CD4-positive, alpha-beta T cell treated with Interleukin-12 subunit alpha and Interleukin-12 subunit beta, for 1 hour (primary cell): ENCODE measurements around the gene LCNL1.

Experiments
- DNase-seq: peaks from one replicate; pipeline ENCODE4 v3.0.0-alpha.2; 2020

Gene LCNL1

DNA sequence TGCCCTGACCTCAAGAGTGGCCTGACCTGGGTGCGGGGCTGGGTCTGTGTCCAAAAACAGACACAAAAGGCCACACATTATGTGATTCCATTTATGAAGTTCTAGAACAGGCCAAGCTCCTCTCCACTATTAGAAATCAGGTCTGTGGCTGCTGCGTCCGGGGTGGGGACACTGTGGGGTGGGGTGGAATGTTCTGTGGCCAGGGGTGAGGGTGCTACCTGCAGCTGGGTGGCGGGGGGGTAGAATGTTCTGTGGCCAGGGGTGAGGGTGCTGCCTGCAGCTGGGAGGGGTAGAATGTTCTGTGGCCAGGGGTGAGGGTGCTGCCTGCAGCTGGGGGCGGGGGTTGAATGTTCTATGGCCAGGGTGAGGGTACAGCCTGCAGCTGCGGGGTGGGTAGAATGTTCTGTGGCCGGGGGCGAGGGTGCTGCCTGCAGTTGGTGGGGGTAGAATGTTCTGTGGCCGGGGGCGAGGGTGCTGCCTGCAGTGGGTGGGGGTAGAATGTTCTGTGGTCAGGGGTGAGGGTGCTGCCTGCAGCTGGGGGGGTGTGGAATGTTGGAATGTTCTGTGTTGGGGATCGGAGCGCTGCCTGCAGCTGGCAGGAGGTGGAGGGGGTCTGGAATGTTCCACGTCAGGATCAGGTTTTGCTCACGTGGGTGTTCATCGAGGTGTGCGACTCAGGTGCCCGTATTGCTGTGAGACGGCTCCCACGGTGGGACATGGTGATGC is 22.4 kb upstream of the LCNL1 start:
- DNase-seq = peak; percentile 53

DNA sequence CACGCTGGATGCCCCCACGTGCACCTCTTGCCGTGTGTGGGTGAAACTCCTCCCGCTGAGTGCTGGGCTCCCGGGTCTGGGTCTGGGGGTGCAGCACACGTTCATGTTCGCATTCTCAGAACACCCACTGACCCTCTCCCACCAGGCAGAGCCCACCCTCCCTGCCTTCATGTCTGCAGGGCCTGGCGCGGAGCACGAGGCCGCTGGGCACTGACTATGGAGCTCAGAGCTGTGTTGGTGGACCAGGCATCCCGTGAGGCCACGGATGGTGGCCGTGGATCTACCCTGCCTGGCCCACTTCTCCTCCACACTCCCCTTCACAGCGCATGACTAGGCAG is 21.9 kb upstream of the LCNL1 start:
- DNase-seq = no peak

DNA sequence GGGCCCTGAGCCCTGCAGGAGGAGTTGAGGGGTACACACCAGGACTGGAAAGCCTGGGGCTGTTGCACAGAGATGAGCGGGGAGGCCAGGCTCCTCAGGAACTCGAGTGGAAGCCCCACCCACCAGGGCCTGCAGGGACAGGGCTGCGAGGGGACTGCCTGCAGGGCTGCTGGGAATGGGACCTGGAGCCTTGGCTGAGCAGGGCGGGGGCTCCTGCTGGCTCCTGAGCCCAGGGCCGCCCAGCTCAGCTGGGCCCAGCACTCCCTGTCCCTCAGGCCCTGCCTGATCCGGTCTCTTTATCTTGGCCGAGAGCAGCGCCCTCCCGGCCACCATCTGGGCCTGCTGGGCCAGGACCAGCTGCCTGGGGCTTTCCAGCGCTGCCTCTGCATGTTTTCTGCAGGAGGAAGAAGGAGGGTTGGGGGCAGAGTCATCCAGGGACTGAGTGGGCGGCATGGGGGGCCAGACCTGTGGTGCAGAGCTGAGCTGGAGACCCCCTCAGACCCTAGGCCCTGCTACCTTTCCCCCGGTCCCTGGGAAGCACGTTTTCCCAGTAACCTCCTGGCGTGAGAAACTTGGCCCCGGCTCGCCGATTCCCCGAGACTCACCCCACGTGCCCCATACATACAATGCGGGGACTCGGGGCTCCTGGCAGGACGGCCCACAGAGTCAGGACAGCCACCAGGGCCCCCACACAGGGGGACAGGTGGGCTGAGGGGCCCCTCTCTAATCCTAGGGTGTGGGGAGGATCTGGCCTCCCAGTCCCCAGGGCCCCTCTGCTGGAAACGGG is 21.3 kb upstream of the LCNL1 start:
- DNase-seq = no peak

DNA sequence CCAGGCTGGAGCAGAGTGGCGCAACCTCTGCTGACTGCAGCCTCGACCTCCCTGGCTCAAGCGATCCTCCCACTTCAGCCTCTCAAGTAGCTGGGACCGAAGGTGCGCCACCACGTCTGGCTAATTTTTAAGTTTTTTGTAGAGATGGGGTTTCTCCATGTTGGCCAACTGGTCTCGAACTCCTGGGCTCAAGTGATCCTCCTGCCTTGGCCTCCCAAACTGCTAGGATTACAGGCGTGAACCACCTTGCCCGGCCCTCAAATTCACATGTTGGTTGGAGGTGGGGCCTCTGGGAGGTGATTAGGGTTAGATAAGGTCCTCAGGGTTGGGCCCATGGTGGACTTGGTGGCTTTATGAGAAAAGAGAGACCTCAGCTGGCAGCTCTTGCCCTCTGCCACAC is 20.6 kb upstream of the LCNL1 start:
- DNase-seq = no peak

DNA sequence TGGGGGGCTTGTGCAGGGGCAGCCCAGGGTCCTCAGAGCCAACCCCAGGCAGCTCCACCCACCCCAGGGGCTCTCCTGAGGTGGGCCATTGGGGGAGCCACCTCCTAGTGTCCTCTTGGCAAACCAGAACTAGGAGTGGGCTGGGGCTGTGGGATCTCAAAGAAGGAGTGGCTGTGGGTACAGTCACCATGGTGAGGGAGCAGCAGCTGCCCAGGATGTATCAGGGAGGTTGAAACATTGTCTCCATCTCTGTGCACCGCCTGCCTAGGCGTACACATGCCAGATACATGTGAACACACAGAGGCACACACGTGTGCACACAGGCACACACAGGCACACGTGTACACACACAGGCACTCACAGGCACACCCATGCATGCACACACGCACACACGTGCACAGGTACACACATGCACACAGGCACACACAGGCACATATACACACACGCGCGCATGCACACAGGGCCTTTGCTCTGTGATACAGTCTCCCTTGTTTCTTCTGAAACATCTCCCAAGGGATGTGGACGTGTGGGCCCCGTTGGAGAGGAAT is 20.0 kb upstream of the LCNL1 start:
- DNase-seq = no peak

DNA sequence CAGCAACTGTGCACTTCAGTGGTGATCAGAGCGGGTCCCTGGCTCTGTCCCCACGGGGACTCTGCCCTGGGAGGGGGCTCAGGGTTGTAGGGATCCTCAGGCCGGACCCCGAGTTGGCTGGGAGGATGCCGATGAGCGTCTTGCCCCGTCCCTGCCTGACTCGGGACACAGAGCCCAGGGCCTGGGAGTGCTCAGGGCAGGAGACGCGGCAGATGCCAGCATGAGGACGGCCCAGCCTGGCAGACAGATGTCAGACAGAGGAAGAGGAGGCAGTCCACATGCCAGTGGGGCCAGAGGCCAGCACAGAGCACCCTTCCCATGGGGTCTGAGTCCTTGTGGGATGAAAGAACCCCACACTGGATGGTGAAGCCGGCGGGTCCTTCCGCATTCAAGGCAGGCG is 19.5 kb upstream of the LCNL1 start:
- DNase-seq = no peak

DNA sequence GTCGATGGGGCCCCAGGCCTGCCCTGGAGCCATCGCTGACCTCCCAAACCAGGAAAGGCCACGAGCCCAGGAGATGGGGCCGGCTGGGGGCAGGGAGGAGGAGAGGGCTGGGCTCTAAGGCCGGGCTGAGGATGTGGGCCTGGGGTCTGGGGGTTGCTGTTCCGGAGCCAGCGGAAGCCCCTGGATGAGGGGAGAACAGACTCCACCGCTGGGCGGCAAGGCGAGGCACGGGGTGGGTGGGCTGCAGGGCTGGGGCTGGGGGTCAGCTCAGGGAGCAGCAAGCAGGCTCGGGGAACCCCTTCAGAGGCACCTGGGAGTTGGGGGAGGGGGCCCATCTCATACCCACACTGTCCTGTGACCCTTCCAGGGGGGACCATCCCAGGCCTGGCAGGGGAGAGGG is 19.0 kb upstream of the LCNL1 start:
- no peak for DNase-seq

DNA sequence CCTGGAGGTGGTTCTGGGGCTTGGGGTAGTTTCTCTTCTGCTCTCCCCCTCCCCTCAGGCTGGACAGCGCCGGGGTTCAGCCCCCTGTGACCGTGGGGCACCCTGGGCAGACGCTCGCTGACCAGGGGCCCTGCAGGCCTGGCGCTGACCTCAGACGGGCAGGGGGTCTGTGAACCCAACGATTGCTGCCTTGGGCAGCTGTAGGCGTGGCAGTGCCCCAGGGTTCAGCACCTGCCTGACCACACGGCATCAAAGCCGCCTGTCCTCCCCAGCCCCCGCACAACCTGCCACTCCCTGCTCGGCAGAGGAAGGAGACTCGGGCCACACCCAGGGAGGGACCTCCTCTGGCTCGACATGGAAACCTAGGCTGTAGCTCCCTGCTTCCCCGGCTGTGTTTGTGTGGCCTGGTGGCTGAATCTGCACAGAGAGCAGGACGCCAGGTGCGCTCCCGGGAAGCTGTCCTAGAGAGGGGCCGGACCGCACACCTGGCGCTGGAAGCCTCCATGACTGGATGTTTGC is 18.6 kb upstream of the LCNL1 start:
- DNase-seq = no peak

DNA sequence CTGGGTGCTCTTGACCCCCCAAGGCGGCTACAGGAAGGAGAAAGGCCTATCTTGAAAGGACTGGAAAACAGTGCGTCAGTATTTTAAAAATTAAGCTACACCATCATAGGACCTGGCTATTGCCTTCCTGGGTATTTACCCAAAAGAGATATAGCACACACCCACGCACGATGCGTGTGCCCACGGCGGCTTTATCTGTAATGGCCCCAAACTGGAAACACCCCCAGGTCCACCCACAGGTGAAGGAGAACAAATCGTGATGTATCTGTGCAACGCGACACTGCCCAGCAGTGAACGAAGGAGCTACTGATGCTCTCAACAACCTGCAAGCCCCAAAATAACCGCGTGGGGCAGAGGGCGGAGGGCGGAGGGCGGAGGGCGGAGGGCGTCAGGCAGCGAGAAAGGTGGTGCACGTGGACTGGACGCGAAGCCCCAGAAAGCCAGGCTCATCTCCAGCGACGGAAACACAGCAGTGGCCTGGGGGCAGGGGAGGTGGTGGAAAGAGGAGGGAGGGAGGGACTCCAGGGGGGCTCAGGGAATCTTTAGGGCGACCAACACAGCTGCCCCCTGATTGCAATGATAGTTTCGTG is 17.9 kb upstream of the LCNL1 start:
- no peak for DNase-seq

DNA sequence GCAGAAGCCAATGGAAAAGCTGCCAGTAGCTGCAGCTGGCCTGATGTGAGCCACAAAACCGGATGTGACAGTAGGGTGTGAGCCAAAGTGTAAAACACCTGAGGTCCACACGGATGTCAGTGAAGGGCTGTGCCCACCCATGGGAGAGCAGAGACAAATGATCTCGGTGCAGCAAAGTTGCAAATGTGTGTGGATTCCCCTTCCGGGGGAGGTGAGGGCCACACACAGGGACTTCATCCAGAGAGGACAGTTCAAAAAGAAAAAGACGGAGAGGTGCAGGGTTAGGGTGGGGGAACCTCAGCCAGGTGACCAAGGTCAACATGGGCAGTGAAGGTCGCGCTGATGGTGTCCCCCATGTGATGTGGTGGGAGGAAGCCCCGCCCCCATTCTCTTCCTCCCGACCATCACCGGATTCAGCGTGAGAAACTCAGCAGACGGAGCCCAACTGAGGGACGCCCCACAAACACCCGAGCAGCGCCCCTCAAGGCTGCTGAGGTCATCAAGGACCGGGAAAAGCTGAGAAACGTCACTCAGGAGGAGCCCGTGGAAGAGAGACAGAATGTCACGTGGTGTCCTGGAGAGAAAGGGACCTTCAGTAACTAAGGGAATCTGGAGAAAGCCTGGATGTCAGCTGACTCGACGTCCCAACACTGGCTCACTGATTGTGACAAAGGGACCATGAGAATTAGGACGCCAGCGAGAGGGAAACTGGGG is 16.9 kb upstream of the LCNL1 start:
- peak; percentile 72 for DNase-seq

DNA sequence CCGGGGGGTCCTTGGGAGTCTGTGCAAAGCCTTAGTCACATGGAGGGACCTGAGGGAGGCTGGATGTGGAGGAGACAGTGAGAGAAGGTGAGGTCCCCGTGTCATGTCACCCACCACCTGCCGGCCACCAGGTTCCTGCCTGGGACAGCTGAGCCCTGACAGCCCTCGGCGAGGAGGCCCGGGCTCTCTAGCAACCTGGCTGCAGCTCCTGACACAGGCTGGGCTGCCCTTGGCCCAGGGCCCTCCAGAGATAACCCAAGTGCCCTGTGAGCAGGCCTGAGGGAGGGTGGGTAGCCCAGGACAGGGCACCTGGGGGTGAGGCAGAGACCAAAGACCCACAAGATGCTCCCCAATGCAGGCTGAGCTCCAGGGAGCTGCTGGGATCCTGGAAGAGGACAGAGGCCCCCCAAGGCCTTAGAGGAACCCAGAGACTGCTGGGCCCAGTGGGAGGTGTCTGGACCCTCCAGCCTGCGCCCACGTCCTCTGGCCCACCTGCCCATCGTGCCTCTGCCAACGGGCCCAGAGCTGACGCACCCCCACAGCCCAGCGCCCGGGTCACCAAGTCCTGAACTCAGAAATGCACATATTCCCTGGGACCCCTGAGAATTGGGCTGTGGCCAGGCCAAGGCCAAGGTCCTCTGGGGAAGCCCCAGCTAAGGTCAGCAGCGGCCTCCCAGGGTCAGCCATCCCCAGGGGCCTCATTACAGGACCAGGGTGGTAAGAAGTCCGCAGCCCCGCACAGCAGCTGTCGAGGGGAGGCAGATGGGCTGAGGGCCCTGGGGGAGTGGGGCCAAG is 14.3 kb upstream of the LCNL1 start:
- DNase-seq = no peak

DNA sequence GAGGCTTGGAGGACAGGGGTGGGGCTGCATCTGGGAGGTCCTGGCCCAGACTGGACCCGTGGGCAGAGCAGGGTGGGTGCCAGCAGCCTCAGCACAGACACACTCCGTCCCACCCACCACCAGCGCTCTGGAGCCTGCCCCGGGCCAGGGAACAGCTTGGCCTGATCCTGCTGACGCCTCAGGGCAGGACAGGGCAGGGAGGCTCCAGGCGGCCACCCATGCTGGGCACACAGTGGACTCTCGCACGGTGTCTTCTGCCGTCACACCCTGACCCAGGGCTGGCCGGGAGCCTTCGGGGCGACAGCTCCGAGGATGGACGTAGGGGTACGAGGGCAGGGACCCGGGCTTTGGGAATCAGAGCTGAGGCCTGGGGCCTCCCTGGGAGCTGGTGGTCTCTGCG is 13.6 kb upstream of the LCNL1 start:
- no peak for DNase-seq

DNA sequence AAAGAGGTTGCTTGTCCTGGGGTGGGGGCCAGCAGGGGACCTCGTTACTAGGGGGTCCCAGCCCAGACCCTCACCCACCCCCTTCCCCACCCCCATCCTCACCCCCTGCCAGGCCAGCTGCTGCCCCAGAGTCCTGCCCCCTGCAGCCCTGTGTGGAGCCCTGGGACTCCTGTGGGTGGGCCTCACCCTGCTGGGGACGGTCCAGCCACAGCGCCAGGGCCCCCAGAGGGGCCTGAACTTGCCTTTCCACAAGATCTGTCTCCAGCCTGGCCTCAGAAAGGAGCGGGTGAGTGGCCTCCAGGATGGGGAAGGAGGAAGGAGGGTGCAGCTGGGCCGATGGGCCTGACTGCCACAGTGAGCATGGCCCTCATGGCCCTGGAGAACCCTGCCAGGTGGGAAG is 13.0 kb upstream of the LCNL1 start:
- DNase-seq = no peak

DNA sequence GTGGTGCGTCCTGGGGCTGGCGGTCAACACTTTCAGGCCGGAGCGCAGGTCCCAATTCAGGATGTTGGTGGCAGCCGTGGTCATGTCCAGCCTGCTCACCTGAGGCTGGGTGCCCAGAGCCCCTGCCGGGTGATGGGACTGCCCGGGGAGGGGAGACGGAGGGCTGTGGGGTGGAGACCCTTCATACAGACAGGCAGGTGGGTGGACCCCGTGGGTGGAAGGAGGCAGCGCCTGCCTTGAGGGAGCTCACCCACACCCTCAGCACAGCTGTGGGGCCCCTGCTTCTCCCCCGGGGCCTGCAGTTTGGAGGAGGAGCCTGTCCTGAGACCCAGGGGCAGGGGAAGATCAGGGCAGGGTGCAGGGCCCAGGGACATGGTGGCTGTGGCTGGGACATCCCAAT is 12.4 kb upstream of the LCNL1 start:
- no peak for DNase-seq

DNA sequence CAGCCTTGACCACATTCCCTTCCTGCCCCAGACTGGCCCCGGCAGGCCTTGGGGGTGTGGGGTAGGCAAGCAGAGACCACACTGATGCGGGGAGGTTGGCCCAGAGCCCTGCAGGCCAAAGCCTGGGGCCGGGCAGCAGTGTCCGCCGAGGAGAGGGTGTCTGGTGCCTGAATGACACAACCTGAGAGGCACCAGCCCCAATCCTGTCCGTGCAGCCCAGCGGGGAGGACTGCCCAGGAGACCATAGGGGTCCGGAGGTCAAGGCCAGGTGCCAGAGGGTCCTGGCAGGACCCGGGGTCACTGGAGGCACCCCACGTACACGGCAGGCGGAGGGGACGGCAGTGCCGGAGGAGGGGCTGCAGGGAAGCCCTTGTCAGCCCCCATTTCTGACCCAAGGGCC is 11.0 kb upstream of the LCNL1 start:
- no peak for DNase-seq

DNA sequence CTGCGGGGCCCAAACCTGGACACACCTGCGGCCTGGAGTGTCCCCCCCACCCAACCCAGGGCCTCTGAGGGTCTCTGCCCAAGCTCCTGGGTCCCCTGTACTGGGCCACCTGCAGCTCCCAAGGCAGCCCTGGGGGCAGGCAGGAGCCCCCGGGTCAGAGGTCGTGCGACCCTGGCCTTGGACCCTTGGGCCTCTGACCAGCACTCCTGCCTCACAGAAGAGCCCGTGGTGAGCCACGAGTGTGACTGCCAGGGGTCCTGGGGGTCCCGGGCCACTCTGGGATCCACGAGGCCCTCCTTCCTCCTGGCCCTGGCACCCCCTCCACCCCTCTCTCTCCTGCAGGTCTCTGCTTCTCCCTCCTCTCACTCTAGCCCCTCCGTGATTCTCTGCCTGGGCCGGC is 10.5 kb upstream of the LCNL1 start:
- DNase-seq = no peak

DNA sequence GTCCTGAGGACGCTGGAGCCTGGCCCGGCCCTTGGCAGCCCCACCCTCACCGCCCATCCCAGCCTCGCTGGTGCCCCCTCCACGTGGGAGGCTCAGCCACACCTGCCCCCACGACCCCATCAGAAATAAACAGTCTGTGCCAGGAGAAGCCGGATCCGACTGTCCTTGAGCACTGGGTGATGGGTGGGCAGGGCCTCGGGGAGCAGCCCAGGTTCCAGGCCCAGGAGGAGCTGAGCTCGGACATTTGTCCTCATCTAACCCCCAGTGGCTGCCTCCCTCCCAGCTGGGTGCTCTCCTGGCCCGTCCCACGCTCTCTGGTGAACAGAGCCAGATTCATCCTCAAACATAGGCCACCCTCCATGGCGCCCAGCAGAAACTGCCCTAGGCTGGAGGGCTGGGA is 10.1 kb upstream of the LCNL1 start:
- no peak for DNase-seq

DNA sequence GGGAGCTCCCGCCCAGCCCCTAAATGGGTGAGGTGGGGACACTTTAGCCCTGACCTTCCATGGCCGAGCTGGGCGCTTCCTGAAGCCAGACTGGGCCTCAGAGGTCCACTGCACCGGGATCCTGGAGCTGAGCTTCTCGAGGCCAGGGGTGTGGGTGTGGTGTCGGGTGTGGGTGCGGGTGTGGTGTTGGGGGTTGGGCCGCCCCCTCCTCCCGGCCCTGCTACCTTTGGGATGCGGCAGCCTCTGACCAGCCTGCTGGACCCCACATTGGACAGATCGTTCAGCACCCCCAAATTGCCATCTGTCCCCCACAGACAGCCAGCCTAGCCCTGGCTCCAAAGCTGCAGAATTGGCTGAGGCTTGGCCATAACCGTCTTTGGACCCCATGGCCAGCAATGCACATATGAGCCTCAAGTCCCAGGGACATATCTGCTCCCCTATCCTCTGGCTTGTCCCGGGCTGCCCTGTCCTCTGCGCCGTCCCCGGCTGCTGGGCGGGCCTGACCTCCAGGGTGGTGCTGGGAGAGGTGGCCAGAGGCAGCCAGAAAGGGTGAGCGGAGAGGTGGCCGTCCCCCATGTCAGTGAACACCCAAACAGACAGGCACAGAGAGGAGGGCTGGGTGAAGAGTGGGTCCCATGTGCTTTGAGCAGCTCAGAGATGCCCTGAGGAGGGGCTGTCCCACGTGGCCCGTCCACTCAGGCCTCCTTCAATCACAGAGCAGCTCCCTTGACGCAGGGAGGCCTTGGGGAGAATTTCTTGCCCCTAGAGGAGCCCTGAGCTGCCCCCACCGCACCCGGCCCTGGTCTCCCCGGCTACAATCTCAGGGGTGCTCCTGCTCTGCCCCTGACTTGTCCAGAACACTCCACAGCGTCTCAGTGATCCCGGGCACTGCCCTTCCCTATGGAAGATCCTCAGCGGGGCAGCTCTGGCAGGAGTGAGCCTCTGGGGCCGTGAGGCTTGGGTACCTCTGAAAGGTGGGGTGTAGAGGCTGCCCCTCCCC is 8.9 kb upstream of the LCNL1 start:
- no peak for DNase-seq

DNA sequence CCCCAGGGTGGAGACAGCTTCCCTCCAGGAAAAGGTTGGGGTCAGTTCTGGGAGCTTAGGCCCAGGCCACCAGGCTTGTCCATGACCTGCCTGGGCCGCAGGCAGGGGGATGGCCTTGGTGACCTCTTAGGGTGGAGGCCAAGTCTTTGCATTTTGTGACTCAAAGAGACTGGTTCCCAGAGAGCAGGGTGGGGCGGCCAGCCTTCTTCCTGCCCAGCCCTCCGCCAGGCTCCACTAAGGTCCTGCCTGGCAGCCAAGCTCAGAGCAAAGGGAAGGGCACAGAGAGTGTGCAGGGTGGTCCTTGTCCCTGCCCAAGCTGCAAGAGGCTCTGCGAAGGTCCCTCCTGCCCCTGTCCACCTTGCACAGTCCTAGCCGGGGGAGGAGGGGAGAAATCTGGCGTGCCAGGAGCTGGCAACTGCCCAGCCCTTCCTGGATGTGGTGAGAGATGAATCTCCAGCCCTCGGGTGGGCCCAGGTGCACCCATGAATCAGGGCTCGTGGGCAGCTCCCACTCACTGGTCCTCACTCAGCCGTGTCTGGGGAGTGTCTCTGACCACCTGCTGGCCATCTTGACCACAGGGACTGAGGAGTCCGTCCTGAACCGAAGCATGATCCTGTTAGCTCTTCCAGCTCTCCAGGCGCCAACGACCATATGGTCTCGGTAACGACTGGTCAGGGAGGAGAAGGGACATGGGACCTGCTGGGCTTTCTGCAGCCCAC is 7.8 kb upstream of the LCNL1 start:
- no peak for DNase-seq

DNA sequence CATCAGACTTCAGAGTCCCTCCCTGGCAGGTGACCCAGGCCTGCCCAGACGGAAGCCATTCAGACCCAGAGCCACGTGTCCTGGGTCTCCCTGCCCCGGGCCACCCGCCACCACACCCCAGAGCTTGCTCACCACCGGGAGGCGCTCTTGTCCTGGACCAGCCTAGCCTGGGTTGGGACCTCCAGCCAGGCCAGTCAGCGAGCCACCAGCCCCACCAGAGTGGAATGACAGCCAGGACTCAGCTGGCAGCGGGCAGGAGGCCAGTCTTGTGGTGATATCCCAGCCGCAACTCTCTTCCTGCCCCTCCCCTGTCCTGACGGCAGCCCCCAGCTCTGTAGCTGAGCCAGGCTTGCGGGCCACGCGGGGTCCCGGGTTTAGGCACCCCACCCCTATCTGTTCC is 7.1 kb upstream of the LCNL1 start:
- DNase-seq = peak; percentile 43
